HFFc6 (cell line): Measurements from ENCODE around the gene PTPRN2. TPM values are rescaled to one million over a fixed set of nuclear protein-coding genes. Genes with fewer than 3 reads are reported as not detected.

ENCODE experiments used
- DNase-seq: peaks from one replicate; pipeline ENCODE4 v3.0.0-alpha.2; 2018
- H3K27ac Mint-ChIP-seq: 2 replicates; pipeline ENCODE4 v1.8.0; 2020; ENCODE audit warnings: mild to moderate bottlenecking, mixed read lengths
- H3K27me3 Mint-ChIP-seq: 2 replicates; pipeline ENCODE4 v1.8.0; 2021; ENCODE audit warnings: mild to moderate bottlenecking, moderate library complexity, mixed read lengths; ENCODE audit not compliant: insufficient read depth
- H3K36me3 Mint-ChIP-seq: 2 replicates; pipeline ENCODE4 v1.8.0; 2021; ENCODE audit warnings: low read depth, mixed read lengths
- H3K4me1 Mint-ChIP-seq: 2 replicates; pipeline ENCODE4 v1.8.0; 2020; ENCODE audit warnings: low read depth, mixed read lengths
- H3K4me3 Mint-ChIP-seq: 2 replicates; pipeline ENCODE4 v1.8.0; 2020; ENCODE audit warnings: mild to moderate bottlenecking, moderate library complexity, mixed read lengths
- H3K9me3 Mint-ChIP-seq: 2 replicates; pipeline ENCODE4 v1.8.0; 2020; ENCODE audit warnings: mild to moderate bottlenecking, mixed read lengths
- total RNA-seq, 6 experiments: library from RNA; stranded (reverse); fragmentation: NEBNext Ultra II Directional; extraction: Animal tissue kit (Norgen Biotek cat#: 25700); gene quantifications; 2 replicates in 1 of 6; 3 replicates in 5 of 6; pipeline ENCODE4 v1.2.3, GENCODE V29; 2021
- TF ChIP-seq, protein P1 (sequence below): fragments of 200-600 bp; sonication (generic); IDR thresholded peaks from 2 replicates; pipeline ENCODE4 v1.5.0; 2021; ENCODE audit warnings: antibody characterized with exemption, mild to moderate bottlenecking

PTPRN2 gene
- total RNA-seq, 6 experiments from 2014 or later, result 0.05 to 0.27 (median 0.23) TPM

DNA sequence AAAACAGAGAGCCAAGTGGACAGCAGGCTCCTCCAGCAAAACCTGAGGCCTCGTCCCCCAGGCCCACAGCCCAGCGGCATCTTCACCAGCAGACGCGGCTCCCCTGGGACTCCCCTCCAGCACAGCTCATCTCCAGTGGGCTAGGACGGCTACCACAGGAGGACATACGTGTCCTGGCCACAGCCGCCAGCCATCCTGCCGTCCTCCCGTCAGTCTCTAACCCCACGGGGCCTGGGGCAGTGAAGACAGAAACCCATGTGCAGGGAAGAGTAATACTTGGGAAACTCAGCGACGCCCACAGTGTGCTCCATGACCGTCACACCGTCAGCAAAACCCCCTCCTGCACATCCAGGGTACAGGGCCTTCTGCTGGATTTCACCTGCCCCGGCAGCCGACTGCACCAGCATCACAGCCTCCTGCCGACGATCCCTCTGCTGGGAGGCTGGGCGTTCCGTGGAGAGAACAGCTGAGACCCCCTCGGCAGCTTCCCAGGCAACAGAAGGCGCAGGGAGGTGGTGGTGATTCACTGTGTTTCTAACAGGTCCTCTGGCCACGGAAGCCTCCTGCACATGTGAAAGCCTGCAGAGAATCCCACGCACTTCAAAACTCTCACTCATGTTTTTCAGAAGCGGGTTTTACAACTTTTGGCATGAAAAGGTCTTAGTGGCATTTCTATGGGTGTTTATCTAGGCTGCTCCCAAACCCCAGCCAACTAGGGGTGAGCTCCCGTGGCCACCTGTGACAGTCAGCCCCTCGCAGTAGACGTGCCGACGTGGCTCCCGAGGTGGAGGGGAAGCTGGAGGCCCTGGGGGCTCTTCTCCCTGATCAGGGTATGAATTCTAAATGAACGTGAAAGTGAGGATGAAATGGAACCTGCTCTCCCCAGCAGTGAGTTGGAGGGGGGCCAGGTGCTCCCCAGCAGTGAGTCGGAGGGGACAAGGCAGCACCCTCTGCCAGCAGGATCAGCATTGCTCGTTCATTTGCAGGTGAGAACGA, 513.5 kb downstream of the PTPRN2 start:
- TF ChIP-seq, protein P1, sequence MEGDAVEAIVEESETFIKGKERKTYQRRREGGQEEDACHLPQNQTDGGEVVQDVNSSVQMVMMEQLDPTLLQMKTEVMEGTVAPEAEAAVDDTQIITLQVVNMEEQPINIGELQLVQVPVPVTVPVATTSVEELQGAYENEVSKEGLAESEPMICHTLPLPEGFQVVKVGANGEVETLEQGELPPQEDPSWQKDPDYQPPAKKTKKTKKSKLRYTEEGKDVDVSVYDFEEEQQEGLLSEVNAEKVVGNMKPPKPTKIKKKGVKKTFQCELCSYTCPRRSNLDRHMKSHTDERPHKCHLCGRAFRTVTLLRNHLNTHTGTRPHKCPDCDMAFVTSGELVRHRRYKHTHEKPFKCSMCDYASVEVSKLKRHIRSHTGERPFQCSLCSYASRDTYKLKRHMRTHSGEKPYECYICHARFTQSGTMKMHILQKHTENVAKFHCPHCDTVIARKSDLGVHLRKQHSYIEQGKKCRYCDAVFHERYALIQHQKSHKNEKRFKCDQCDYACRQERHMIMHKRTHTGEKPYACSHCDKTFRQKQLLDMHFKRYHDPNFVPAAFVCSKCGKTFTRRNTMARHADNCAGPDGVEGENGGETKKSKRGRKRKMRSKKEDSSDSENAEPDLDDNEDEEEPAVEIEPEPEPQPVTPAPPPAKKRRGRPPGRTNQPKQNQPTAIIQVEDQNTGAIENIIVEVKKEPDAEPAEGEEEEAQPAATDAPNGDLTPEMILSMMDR, result no peak
- Mint-ChIP-seq H3K4me3 (no peak overlapping the region), H3K27ac (no peak overlapping the region), H3K27me3 (no peaks in the 10 kb centered on the region; the same call in 1 of the 2 replicates), H3K36me3 (peaks cover 5% of the 10 kb centered on the region; the same call in 1 of the 2 replicates), H3K4me1 (no peaks in the 10 kb centered on the region), H3K9me3 (peaks cover 77% of the 10 kb centered on the region)
- DNase-seq, result no peak

DNA sequence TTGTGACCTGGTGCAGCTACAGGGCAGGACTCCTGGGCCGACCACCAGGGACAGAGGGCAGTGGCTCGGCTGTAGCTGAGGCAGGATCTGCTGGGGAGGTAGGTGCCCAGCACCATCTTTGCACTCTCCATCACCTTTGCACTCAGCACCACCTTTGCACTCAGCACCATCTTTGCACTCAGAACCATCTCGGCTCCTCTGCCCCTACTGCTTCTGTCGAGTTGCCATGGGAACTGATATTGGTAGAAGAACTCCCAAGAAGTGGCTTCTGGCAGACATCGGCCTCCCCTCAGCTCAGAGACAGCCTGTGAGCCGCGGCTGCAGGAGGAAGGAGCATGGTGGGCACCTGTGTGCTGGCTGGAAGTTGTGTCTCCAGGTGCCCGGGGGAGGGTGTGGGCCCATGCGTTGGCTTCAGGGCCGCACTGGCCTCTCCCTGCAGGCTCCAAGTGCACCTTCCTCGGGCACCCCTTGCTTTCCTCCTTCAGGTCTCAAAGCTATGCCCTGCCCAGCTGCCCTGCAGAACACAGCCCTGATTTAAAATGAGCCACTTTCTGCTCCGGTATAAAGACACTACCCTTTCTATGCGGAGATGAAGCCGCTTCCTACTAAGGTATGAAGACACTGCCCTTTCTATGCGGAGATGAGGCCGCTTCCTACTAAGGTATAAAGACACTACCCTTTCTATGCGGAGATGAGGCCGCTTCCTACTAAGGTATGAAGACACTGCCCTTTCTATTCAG, 514.5 kb downstream of the PTPRN2 start:
- H3K4me3 Mint-ChIP-seq, result no peak overlapping the region
- no peak overlapping the region for H3K27ac Mint-ChIP-seq
- no peak for DNase-seq
- TF ChIP-seq, protein P1, result no peak
- peaks cover 78% of the 10 kb centered on the region for H3K9me3 Mint-ChIP-seq
- H3K36me3 Mint-ChIP-seq, result peaks cover 5% of the 10 kb centered on the region; the same call in 1 of the 2 replicates
- no peaks in the 10 kb centered on the region for H3K4me1 Mint-ChIP-seq
- H3K27me3 Mint-ChIP-seq, result no peaks in the 10 kb centered on the region; the same call in 1 of the 2 replicates

DNA sequence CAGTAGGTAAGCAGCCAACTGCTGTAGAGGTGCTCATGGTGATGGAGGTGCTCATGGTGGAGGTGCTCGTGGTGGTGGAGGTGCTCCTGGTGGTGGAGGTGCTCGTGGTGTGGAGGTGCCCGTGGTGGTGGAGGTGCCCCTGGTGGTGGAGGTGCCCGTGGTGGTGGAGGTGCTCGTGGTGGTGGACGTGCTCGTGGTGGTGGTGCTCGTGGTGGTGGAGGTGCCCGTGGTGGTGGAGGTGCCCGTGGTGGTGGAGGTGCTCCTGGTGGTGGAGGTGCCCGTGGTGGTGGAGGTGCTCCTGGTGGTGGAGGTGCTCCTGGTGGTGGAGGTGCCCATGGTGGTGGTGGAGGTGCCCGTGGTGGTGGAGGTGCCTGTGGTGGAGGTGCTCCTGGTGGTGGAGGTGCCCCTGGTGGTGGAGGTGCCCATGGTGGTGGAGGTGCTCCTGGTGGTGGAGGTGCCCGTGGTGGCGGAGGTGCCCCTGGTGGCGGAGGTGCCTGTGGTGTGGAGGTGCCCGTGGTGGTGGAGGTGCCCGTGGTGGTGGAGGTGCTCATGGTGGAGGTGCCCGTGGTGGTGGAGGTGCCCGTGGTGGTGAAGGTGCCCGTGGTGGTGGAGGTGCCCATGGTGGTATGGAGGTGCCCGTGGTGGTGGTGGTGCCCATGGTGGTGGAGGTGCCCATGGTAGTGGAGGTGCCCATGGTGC, 517.3 kb downstream of the PTPRN2 start:
- no peak overlapping the region for H3K4me3 Mint-ChIP-seq
- H3K27me3 Mint-ChIP-seq, result no peaks in the 10 kb centered on the region; the same call in 1 of the 2 replicates
- no peak overlapping the region for H3K27ac Mint-ChIP-seq
- peaks cover 5% of the 10 kb centered on the region; the same call in 1 of the 2 replicates for H3K36me3 Mint-ChIP-seq
- H3K4me1 Mint-ChIP-seq, result no peaks in the 10 kb centered on the region
- no peak for DNase-seq
- H3K9me3 Mint-ChIP-seq, result peaks cover 79% of the 10 kb centered on the region
- TF ChIP-seq, protein P1, result no peak

DNA sequence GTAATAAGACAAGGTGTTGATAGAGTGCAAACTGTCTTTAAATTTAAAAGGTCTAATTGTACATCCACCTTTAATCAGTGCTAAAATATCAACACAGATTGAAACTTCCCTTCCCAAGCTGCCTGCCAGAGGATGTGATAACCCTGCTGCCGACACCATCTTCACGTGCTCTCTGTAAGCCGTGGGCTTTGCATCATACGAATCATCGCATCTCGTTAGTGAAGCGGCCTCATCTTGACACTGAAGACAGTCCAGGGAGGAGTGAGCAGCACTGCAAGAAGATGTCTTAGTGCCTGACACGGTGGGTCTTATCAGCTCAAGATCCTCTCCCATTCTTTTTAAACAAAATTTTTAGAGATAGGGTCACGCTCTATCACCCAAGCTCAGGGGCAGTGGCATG, 518.8 kb downstream of the PTPRN2 start:
- H3K4me3 Mint-ChIP-seq, result no peak overlapping the region
- no peak for DNase-seq
- H3K9me3 Mint-ChIP-seq, result peaks cover 74% of the 10 kb centered on the region
- H3K4me1 Mint-ChIP-seq, result no peaks in the 10 kb centered on the region
- peaks cover 5% of the 10 kb centered on the region; the same call in 1 of the 2 replicates for H3K36me3 Mint-ChIP-seq
- TF ChIP-seq, protein P1, result no peak
- H3K27ac Mint-ChIP-seq, result no peak overlapping the region
- no peaks in the 10 kb centered on the region; the same call in 1 of the 2 replicates for H3K27me3 Mint-ChIP-seq

GRCh38 chr7:158067931-158068482, 519.6 kb downstream of the PTPRN2 start:
- peaks cover 10% of the 10 kb centered on the region; the same call in 1 of the 2 replicates for H3K36me3 Mint-ChIP-seq
- no peak overlapping the region for H3K4me3 Mint-ChIP-seq
- H3K9me3 Mint-ChIP-seq, result peaks cover 75% of the 10 kb centered on the region
- no peaks in the 10 kb centered on the region for H3K4me1 Mint-ChIP-seq
- H3K27me3 Mint-ChIP-seq, result no peaks in the 10 kb centered on the region; the same call in 1 of the 2 replicates
- H3K27ac Mint-ChIP-seq, result no peak overlapping the region
- no peak for DNase-seq
- TF ChIP-seq, protein P1, result no peak
